GM18502 (cell line): Measurements from ENCODE around the gene MAGEA3.
"Not testable (repeated sequence)": the region's sequence is repeated elsewhere in the genome, so short reads cannot be mapped to it uniquely, and the experiment has no call there.

Experiments used
- ATAC-seq: cut with Tn5 transposase; IDR thresholded peaks from one replicate; pipeline ENCODE4 v1.9.1; 2021; ENCODE audit warnings: mild to moderate bottlenecking; ENCODE audit not compliant: unreplicated experiment, poor library complexity

Gene MAGEA3, protein sequence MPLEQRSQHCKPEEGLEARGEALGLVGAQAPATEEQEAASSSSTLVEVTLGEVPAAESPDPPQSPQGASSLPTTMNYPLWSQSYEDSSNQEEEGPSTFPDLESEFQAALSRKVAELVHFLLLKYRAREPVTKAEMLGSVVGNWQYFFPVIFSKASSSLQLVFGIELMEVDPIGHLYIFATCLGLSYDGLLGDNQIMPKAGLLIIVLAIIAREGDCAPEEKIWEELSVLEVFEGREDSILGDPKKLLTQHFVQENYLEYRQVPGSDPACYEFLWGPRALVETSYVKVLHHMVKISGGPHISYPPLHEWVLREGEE

DNA sequence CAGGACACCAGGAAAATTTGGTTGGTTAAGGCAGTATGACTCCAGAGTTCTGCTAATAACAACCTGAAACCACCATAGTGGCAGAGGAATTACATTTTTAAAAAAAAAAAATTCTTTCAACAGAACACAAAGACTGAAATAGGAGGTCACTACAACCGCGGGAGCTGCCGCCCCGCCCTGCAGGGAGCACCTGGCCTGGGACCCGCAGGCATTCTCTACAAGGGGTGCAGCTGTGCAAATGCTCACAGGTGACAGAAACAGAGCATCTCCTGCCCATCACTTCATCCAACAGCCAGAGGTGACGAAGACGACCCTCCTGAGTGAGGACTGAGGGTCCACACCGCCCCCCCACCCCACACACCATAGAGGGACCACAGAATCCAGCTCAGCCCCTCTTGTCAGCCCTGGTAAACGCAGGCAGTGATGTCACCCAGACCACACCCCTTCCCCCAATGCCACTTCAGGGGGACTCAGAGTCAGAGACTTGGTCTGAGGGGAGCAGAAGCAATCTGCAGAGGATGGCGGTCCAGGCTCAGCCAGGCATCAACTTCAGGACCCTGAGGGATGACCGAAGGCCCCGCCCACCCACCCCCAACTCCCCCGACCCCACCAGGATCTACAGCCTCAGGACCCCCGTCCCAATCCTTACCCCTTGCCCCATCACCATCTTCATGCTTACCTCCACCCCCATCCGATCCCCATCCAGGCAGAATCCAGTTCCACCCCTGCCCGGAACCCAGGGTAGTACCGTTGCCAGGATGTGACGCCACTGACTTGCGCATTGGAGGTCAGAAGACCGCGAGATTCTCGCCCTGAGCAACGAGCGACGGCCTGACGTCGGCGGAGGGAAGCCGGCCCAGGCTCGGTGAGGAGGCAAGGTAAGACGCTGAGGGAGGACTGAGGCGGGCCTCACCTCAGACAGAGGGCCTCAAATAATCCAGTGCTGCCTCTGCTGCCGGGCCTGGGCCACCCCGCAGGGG is at the start of gene MAGEA3:
Gene MAGEA3 (plus strand): TSS at position 843 of the 980 bp plus-strand sequence. CDS start 2,039 bp downstream, outside the sequence.
- ATAC-seq, result not testable (repeated sequence)

DNA sequence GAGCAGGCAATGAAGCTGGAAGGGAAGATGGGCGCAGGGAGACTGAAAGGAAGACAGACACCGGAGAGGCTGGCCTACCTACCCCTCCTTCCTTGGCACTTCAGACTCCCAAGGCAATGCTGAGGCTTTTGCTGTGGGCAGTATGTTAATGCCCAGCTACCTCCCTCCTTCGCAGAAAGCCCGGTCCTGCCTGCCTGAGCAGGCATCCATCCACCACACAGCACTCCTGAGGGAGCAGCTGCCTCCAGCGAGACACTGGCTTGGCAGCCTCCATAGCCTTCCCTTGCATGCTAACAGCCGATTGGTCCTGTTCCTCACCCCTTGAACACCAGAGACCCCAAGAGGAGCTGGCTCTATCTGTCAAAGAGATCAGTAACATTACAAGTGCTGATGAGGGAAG is 46.5 kb upstream of the MAGEA3 start:
- ATAC-seq, result no peak

DNA sequence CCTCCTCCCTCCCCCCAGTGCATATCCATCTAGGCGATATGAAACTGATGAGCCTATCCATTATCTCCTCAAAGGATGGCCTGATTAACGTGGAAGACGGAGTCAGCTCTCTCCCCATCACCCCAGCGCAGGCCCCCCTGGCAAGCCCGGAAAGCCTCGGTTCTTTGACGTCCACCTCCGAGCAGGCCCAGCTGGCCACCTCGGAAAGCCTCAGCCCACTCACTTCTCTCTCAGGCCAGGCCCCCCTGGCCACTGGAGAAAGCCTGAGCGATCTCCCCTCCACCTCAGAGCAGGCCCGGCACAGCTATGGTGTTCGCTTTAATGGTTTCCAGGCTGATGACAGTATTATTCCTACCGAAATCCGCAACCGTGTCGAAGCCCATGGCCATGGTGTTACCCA is 46.1 kb upstream of the MAGEA3 start:
- no peak for ATAC-seq

DNA sequence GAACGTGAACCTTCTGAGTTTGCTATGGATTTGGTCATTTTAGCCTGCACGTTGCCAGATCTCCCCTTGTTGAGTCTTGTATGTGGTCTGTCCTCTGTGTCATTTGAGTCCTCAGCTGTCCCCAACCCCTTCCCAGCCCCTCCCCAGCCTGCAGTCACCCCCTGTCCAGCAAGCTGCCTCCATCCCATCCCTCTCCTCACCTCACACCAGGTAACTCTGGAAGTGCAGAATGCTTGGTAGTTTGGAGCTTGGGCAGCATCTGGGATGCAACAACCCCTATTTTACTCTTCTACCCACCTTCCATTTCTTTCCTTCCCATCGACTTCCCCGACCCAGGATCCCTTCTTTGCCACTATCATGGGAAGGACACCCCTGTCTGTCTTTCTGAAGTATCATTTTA is 42.5 kb upstream of the MAGEA3 start:
- ATAC-seq, result no peak

DNA sequence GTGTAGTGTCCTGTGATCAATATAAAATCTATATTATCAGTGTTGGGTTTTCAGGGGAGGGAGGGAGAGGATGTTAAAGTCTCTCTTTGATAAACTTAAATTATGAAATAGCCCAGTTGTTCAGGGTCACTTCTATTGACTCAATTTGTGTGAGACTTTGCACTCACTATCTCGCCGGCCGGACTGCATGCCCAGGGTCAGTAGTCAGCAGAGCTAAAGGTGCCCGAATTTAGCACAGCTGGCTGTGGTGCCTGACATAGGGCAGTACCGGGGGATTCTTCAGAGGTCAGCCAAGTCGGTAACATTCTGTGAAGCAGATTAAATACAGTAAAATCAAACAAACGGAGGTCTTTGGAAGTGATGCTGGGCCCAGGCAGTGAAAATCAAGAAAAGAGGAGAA is 41.7 kb upstream of the MAGEA3 start:
- no peak for ATAC-seq

DNA sequence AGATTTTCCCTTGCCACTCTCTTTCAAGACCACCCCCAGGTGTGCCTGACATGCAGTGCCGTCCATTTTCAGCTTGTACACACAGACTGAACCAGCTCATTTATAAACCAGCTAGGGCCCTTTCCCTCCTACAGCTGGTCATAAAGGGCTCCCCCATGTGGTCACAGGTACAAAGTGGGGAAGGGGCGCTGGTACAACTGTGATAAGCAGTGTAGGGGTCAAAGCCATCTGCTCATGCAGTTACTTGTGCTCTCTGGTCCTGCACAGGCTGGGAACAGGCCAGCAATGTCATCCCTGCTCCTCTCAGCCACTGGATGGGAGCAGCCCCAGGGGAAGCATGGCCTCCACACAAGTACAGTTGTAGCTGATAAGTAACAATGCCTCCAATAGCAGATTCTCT is 40.3 kb upstream of the MAGEA3 start:
- ATAC-seq, result no peak

DNA sequence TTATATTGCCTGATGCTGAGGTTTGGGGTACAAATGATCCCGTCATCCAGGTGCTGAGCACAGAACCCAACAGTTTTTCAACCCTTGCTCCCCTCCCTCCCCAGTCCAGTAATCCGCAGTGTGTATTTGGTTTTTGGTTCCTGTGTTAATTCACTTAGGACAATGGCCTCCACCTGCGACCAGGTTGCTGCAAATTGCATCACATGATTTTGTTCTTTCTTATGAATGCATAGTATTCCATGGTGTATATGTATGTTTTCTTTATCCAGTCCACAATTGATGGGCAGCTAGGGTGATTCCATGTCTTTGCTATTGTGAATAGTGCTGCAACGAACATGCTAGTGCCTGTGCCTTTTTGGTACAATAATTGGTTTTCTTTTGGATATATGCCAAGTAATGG is 35.5 kb upstream of the MAGEA3 start:
- no peak for ATAC-seq

DNA sequence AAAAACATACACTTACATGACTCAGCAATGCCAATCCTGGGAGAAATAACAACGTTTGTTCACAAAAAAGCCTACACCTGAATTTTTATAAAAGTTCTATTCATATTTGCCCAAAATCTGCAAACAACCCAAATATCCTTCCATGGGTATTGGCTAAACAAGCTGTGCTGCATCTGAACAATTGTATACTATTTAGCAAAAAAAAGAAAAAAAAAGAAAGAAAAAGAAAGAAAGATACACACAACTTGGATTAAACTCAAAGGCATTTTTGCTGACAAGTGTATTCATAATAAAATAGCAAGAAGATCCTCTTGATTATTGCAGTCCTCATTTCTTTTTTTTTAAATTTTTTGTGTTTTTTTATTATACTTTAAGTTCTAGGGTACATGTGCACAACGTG is 24.5 kb upstream of the MAGEA3 start:
- ATAC-seq, result no peak

DNA sequence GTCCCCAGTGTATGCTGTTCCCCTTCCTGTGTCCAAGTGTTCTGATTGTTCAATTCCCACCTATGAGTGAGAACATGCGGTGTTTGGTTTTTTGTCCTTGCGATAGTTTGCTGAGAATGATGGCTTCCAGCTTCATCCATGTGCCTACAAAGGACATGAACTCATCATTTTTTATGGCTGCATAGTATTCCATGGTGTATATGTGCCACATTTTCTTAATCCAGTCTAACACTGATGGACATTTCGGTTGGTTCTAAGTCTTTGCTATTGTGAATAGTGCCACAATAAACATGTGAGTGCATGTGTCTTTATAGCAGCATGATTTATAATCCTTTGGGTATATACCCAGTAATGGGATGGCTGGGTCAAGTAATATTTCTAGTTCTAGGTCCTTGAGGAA is 23.9 kb upstream of the MAGEA3 start:
- ATAC-seq, result not testable (repeated sequence)

DNA sequence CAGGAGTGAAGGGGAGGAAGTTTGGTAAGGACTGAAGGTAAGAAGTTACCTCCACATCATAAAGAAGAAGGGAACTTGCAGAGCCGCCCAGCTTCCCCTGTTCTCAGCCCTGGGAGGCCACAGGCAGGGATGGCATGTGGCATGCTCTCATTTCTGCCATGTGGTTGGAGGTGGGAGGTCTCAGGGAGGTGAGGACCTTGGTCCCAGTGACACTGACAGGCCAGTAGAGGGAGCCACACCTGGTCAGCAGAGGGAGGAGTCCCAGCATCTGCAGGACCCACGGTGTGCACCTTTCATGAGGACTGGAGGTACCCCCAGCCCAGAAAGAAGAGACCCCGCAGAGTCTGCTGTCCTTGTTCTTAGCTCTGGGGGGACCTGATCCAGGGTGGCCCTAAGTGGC is 17.6 kb upstream of the MAGEA3 start:
- ATAC-seq, result peak; percentile 90

DNA sequence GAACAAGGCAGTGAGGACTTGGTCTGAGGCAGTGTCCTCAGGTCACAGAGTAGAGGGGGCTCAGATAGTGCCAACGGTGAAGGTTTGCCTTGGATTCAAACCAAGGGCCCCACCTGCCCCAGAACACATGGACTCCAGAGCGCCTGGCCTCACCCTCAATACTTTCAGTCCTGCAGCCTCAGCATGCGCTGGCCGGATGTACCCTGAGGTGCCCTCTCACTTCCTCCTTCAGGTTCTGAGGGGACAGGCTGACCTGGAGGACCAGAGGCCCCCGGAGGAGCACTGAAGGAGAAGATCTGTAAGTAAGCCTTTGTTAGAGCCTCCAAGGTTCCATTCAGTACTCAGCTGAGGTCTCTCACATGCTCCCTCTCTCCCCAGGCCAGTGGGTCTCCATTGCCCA is 1.8 kb downstream of the MAGEA3 start:
- ATAC-seq, result not testable (repeated sequence)

DNA sequence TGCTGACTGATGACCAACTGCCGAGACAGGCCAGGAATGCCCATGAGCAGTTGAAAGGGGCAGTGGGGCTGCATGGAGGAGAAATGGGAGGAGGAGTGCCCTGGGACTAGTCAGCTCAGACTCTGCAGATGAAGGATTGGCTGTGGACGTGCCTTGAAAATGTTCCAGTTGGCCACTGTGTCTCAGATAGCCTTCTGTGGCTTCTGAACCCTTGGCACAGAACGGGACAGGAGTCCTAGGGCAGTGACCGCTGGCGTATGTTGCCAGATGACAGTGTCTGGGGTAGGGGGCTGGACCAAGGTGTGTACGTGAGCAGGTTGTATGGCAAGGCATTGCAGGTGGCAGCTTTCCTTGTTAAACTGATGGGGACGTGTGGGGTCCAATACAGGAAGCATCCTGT is 7.9 kb downstream of the MAGEA3 start:
- ATAC-seq, result not testable (repeated sequence)

DNA sequence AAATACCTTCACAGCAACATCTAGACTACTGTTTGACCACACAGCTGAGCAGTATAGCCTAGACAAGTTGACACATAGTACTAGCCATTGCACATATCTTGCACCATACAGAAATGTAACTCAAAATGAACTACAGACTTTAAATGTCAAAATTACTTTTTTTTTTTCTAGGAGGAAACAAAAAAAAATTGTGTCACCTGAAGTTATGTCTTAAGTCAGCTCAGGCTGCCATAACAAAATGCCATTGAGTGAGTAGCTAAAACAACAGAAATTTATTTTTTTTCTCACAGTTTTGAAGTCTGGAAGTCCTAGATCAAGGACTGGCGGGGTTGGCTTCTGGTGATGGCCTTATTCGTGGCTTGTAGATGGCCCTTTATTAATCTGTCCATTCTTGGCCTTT is 10.6 kb downstream of the MAGEA3 start, which contains the start of gene CSAG2:
Gene CSAG2 (minus strand): TSS at position 101 of the 400 bp plus-strand sequence. CDS start 161 bp downstream, outside the sequence.
- not testable (repeated sequence) for ATAC-seq

DNA sequence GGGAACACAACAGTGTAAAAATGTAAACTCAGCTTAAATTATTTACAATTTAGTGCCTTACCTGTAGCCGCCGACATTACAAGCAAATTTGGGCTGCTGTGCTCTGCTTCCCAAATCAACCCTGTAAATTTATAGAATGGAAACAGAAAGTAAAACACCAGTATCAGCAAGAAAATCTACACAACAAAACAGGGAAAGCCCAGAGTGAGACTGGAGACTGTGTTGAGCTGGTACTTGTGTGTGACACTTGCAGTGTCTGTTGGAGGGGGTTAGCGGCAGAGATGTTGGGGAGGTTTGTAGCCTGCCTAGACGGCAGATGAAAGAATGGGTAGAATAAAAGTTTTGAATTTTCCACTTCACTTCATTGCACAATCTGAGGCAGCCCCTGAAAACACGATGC is 14.6 kb downstream of the MAGEA3 start:
- not testable (repeated sequence) for ATAC-seq

DNA sequence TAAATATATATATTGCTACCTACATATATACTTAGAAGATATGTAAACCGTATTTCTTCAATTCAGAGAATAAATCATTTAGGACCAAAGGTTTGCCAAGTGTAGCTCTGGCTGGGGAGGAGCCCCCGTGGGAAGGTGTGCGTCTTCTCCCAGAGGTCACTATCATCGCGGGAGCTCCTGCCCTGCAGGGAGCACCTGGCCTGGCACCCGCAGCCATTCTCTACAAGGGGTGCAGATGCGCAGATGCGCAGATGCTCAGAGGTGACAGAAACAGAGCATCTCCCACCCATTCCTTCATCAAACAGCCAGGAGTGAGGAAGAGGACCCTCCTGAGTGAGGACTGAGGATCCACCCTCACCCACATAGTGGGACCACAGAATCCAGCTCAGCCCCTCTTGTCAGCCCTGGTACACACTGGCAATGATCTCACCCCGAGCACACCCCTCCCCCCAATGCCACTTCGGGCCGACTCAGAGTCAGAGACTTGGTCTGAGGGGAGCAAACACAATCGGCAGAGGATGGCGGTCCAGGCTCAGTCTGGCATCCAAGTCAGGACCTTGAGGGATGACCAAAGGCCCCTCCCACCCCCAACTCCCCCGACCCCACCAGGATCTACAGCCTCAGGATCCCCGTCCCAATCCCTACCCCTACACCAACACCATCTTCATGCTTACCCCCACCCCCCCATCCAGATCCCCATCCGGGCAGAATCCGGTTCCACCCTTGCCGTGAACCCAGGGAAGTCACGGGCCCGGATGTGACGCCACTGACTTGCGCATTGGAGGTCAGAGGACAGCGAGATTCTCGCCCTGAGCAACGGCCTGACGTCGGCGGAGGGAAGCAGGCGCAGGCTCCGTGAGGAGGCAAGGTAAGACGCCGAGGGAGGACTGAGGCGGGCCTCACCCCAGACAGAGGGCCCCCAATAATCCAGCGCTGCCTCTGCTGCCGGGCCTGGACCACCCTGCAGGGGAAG is 15.5 kb downstream of the MAGEA3 start, which contains the start of gene MAGEA2B:
Gene MAGEA2B (plus strand): TSS at position 814 of the 973 bp plus-strand sequence. CDS start 2,479 bp downstream, outside the sequence.
- ATAC-seq, result not testable (repeated sequence)

DNA sequence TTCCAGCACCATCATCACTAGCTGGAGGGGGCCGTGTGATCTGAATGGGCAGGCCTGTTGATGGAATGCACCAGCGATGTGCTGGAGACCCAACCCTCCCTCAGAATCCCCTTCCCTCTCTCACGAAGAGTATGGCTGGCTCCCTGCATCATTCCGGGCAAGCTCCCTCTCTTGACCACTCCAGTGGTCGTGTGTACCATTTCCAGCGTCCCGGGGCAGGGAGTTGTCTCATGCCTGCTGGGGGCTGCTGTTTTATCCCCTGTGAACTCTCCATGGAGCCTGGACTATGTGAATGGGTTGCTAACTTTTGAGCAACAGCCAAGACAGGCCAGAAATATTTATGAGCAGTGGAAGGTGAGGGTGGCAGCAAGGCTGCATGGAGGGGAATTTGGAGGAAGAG is 26.8 kb downstream of the MAGEA3 start:
- ATAC-seq, result no peak

DNA sequence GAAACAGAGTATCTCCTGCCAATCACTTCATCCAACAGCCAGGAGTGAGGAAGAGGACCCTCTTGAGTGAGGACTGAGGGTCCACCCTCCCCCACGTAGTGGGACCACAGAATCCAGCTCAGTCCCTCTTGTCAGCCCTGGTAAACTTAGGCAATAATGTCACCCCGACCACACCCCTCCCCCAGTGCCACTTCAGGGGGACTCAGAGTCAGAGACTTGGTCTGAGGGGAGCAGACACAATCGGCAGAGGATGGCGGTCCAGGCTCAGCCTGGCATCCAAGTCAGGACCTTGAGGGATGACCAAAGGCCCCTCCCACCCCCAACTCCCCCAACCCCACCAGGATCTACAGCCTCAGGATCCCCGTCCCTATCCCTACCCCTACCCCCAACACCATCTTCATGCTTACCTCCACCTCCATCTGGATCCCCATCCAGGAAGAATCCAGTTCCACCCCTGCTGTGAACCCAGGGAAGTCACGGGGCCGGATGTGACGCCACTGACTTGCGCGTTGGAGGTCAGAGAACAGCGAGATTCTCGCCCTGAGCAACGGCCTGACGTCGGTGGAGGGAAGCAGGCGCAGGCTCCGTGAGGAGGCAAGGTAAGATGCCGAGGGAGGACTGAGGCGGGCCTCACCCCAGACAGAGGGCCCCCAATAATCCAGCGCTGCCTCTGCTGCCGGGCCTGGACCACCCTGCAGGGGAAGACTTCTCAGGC is 34.8 kb downstream of the MAGEA3 start, which contains the start of the genes CSAG1 and MAGEA12:
Gene CSAG1 (minus strand): TSS at position 461 of the 715 bp plus-strand sequence. CDS start 1,261 bp downstream, outside the sequence.
Gene MAGEA12 (plus strand): TSS at position 497 of the 715 bp plus-strand sequence. CDS start 2,405 bp downstream, outside the sequence.
- no peak for ATAC-seq

DNA sequence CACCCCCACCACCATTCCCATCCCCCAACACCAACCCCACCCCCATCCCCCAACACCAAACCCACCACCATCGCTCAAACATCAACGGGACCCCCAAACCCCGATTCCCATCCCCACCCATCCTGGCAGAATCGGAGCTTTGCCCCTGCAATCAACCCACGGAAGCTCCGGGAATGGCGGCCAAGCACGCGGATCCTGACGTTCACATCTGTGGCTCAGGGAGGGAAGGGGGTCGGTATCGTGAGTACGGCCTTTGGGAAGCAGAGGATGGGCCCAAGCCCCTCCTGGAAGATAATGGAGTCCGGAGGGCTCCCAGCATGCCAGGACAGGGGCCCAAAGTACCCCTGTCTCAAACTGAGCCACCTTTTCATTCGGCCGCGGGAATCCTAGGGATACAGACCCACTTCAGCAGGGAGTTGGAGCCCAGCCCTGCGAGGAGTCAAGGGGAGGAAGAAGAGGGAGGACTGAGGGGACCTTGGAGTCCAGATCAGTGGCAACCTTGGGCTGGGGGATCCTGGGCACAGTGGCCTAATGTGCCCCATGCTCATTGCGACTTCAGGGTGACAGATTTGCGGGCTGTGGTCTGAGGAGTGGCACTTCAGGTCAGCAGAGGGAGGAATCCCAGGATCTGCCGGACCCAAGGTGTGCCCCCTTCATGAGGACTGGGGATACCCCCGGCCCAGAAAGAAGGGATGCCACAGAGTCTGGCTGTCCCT is 35.7 kb downstream of the MAGEA3 start:
- ATAC-seq, result not testable (repeated sequence)
